Fibroblast of lung (primary cell): ENCODE measurements around the gene AMOTL2. TPM values are rescaled to one million over a fixed set of nuclear protein-coding genes. Genes with fewer than 3 reads are reported as not detected.

Source experiments
- DNase-seq, 2 donors: peaks; one replicate each; pipeline versions ENCODE4 v3.0.0 to v3.0.0-alpha.2; 2010; ENCODE audit warnings: low read depth in 2 of 2
- H2AFZ ChIP-seq: 2 replicates; pipeline ENCODE4 v1.5.1; 2012; ENCODE audit warnings: low read length, control low read depth, inconsistent platforms
- H3K27ac ChIP-seq: 2 replicates; pipeline ENCODE4 v1.5.1; 2011; ENCODE audit warnings: low read length, control low read depth; ENCODE audit not compliant: insufficient read depth
- H3K27me3 ChIP-seq: 2 replicates; pipeline ENCODE4 v1.5.1; 2011; ENCODE audit warnings: mild to moderate bottlenecking, low read length; ENCODE audit not compliant: control insufficient read depth, insufficient read depth
- H3K36me3 ChIP-seq: 2 replicates; pipeline ENCODE4 v1.5.1; 2011; ENCODE audit warnings: low read length; ENCODE audit not compliant: control insufficient read depth, insufficient read depth
- H3K4me1 ChIP-seq: 2 replicates; pipeline ENCODE4 v1.5.1; 2011; ENCODE audit warnings: low read length; ENCODE audit not compliant: control insufficient read depth, insufficient read depth; ENCODE audit errors: extremely low read depth
- H3K4me2 ChIP-seq: 2 replicates; pipeline ENCODE4 v1.5.1; 2011; ENCODE audit warnings: low read length, control low read depth; ENCODE audit not compliant: insufficient read depth; ENCODE audit errors: extremely low read depth
- H3K4me3 ChIP-seq, 4 experiments: fragments of 200-600 bp in 1 of 4; sonication (generic) in 1 of 4; replicated peaks in 1 of 4; 2 replicates each; pipeline ENCODE4 v1.5.1; 2011 to 2016; ENCODE audit warnings: low read length in 4 of 4, low read depth in 3 of 4, mild to moderate bottlenecking in 3 of 4, control low read depth in 2 of 4, inconsistent platforms in 1 of 4, mixed read lengths in 1 of 4; ENCODE audit not compliant: insufficient read depth in 1 of 4; ENCODE audit errors: control extremely low read depth in 1 of 4
- H3K79me2 ChIP-seq: 2 replicates; pipeline ENCODE4 v1.5.1; 2012; ENCODE audit warnings: mild to moderate bottlenecking, low read length, inconsistent platforms; ENCODE audit not compliant: control insufficient read depth, insufficient read depth
- H3K9ac ChIP-seq: 2 replicates; pipeline ENCODE4 v1.5.1; 2011; ENCODE audit warnings: mild to moderate bottlenecking, low read length, control low read depth; ENCODE audit not compliant: insufficient read depth
- H3K9me3 ChIP-seq: 2 replicates; pipeline ENCODE4 v1.5.1; 2012; ENCODE audit warnings: low read depth, low read length; ENCODE audit not compliant: control insufficient read depth, insufficient read depth
- H4K20me1 ChIP-seq: 2 replicates; pipeline ENCODE4 v1.5.1; 2011; ENCODE audit warnings: low read length; ENCODE audit not compliant: control insufficient read depth, insufficient read depth; ENCODE audit errors: extremely low read depth
- CTCF ChIP-seq, 2 donors: IDR thresholded peaks in 1 of 2; conservative IDR thresholded peaks in 1 of 2; 1 replicate in 1 of 2; 2 replicates in 1 of 2; pipeline ENCODE4 v1.5.1; 2011 to 2012; ENCODE audit warnings: low read length in 2 of 2, control low read depth in 1 of 2, inconsistent platforms in 1 of 2, low read depth in 1 of 2, mild to moderate bottlenecking in 1 of 2
- EZH2 ChIP-seq: IDR thresholded peaks from 2 replicates; pipeline ENCODE4 v1.5.1; 2012; ENCODE audit warnings: low read length, control low read depth, mild to moderate bottlenecking; ENCODE audit errors: missing control alignments
- polyA plus RNA-seq, 2 donors: library from polyadenylated mRNA; depleted of rRNA in 1 of 2; stranded (reverse) in 1 of 2; unstranded in 1 of 2; fragments of >200 nt; gene quantifications; 2 replicates each; pipeline ENCODE4 v1.2.1, GENCODE V29; 2011 to 2012; ENCODE audit warnings: missing spikeins in 1 of 2
- total RNA-seq: library from RNA; depleted of rRNA; stranded (reverse); fragments of >200 nt; gene quantifications from 2 replicates; pipeline ENCODE4 v1.2.1, GENCODE V29; 2014

AMOTL2 gene
- total and polyA plus RNA-seq, 2 donors (not counting 1 experiment from before 2014, with no cell fraction given), result 74.6 to 97.0 TPM

- no peaks in the 10 kb centered on the region for H3K36me3 ChIP-seq
- H3K4me2 ChIP-seq, result no peak overlapping the region
- no peaks in the 10 kb centered on the region for H3K9me3 ChIP-seq
- H3K27me3 ChIP-seq, result no peaks in the 10 kb centered on the region
- TF ChIP-seq CTCF (conservative IDR thresholded peaks at IDR 0.05 in 1 of 2, IDR thresholded peaks at IDR 0.05 in 1 of 2; ENCODE audit: low read depth in 1 of 2, low read length in 2 of 2), result no peak
- TF ChIP-seq EZH2, result no peak
- peaks cover 28% of the 10 kb centered on the region for H3K4me1 ChIP-seq
- H3K79me2 ChIP-seq, result no peaks in the 10 kb centered on the region
- no peak overlapping the region for H3K27ac ChIP-seq
- no peak overlapping the region for H3K9ac ChIP-seq
- H3K4me3 ChIP-seq, result no peak overlapping the region
- H2AFZ ChIP-seq, result no peak overlapping the region
- H4K20me1 ChIP-seq, result no peaks in the 10 kb centered on the region
- no peak for DNase-seq
These were observed 50.0 kb downstream of the AMOTL2 start for GRCh38 chr3:134323966-134324962.

- peak in 1 of 2 donors; percentile 60 for DNase-seq
- Histone ChIP-seq H3K4me2 (no peak overlapping the region), H3K27ac (no peak overlapping the region), H3K4me1 (peaks cover 25% of the 10 kb centered on the region), H3K27me3 (no peaks in the 10 kb centered on the region), H3K79me2 (no peaks in the 10 kb centered on the region), H3K4me3 (no peak overlapping the region), H4K20me1 (no peaks in the 10 kb centered on the region), H3K36me3 (no peaks in the 10 kb centered on the region), H2AFZ (no peak overlapping the region), H3K9me3 (no peaks in the 10 kb centered on the region), H3K9ac (no peak overlapping the region)
- no peak for TF ChIP-seq CTCF (conservative IDR thresholded peaks at IDR 0.05 in 1 of 2, IDR thresholded peaks at IDR 0.05 in 1 of 2; ENCODE audit: low read depth in 1 of 2, low read length in 2 of 2)
- TF ChIP-seq EZH2, result no peak
These were observed 52.0 kb downstream of the AMOTL2 start for GRCh38 chr3:134322286-134322685.

- H3K9ac ChIP-seq, result no peak overlapping the region
- H3K79me2 ChIP-seq, result no peaks in the 10 kb centered on the region
- H3K4me3 ChIP-seq, result no peak overlapping the region
- H3K4me2 ChIP-seq, result no peak overlapping the region
- no peaks in the 10 kb centered on the region for H3K27me3 ChIP-seq
- no peak overlapping the region for H3K27ac ChIP-seq
- H3K36me3 ChIP-seq, result no peaks in the 10 kb centered on the region
- no peaks in the 10 kb centered on the region for H3K9me3 ChIP-seq
- DNase-seq, result peak in 1 of 2 donors; percentile 78
- TF ChIP-seq CTCF (conservative IDR thresholded peaks at IDR 0.05 in 1 of 2, IDR thresholded peaks at IDR 0.05 in 1 of 2; ENCODE audit: low read depth in 1 of 2, low read length in 2 of 2), result no peak
- no peak for TF ChIP-seq EZH2
- H3K4me1 ChIP-seq, result peaks cover 23% of the 10 kb centered on the region
- H2AFZ ChIP-seq, result no peak overlapping the region
- H4K20me1 ChIP-seq, result no peaks in the 10 kb centered on the region
These were observed 53.5 kb downstream of the AMOTL2 start for GRCh38 chr3:134320749-134321148.
